Ishikawa (cell line): ENCODE measurements around the gene REXO2.
A peak's percentile ranks its signal among the peaks of the same experiment; 100 is the strongest.

Source experiments
- CEBPB ChIP-seq: IDR thresholded peaks from 2 replicates; pipeline ENCODE4 v1.6.1; 2012
- EGR1 ChIP-seq: IDR thresholded peaks from 2 replicates; pipeline ENCODE4 v1.6.1; 2012
- EP300 ChIP-seq: IDR thresholded peaks from 2 replicates; pipeline ENCODE4 v1.6.1; 2012; ENCODE audit warnings: borderline replicate concordance
- FOXM1 ChIP-seq: IDR thresholded peaks from 2 replicates; pipeline ENCODE4 v1.6.1; 2012; ENCODE audit warnings: low read depth, borderline replicate concordance
- MAX ChIP-seq: IDR thresholded peaks from 2 replicates; pipeline ENCODE4 v1.6.1; 2012
- RAD21 ChIP-seq: IDR thresholded peaks from 2 replicates; pipeline ENCODE4 v1.6.1; 2012; ENCODE audit warnings: low read depth
- TAF1 ChIP-seq: IDR thresholded peaks from 2 replicates; pipeline ENCODE4 v1.6.1; 2012; ENCODE audit warnings: low read depth, mild to moderate bottlenecking
- TCF12 ChIP-seq: IDR thresholded peaks from 2 replicates; pipeline ENCODE4 v1.6.1; 2012; ENCODE audit warnings: low read depth
- USF1 ChIP-seq: IDR thresholded peaks from 2 replicates; pipeline ENCODE4 v1.6.1; 2012
- ZBTB7A ChIP-seq: IDR thresholded peaks from 2 replicates; pipeline ENCODE4 v1.6.1; 2012; ENCODE audit warnings: low read depth

GRCh38 chr11:114439229-114440120 is at the start of gene REXO2:
- TF ChIP-seq CEBPB = no peak
- TF ChIP-seq RAD21 = no peak
- TF ChIP-seq TAF1 = peak; percentile 77
- no peak for TF ChIP-seq FOXM1
- peak; percentile 98 for TF ChIP-seq MAX
- TF ChIP-seq USF1 = peak; percentile 86
- TF ChIP-seq EGR1 = no peak
- no peak for TF ChIP-seq EP300
- peak; percentile 13; the same call in 1 of the 2 replicates for TF ChIP-seq TCF12
- TF ChIP-seq ZBTB7A = peak; percentile 61
